Right forelimb (tissue), 1 donor: ENCODE results near the gene RNF220.
A peak's percentile ranks its signal among the peaks of the same experiment; 100 is the strongest.
"Not testable (repeated sequence)": the region's sequence is repeated elsewhere in the genome, so short reads cannot be mapped to it uniquely, and the experiment has no call there.

Source experiments
- DNase-seq: peaks from one replicate; pipeline ENCODE4 v3.0.0-alpha.2; 2018

The RNF220 gene

DNA sequence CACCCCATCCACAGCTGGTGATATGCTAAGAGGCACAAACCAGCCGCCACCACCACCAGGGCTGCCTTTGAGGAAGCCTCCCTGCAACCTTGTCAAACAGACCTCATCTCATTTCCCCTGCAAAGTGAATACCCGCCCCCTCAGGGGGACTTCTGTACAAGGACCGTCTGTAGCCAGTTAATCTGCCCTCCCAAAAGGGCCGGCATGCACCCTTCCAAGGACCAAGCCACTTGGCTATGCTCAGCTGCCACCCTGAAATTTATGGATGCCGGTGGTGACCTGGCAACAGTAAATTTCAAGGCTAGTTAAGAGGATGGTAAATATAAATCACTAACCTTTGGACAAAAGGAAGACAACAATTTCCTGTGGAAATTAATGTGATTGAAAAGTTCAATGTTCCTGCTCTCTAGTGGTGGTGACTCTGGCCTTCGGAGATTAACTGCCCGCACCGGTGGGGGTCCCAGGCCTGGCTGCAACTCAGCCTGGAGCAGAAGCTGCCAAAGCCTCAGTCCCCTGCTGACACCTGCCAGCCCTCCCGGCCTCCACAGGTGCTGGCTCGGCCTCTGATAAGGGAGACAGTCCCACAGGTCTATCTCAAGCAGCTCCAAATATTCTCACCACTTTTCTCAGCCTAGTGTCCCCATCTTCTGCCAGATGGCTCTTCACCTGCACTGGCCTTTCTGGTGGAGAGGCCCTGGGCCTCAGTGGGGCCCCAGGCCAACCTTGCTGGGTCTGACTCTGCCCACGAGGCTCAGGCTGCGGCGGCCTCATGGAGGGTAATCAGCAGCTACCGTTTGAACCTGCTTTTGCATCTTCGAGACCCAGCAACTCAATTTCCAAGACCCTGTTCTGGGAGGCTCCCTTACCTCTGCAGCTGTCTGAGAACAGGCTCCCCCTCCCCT lies 257.0 kb downstream of the RNF220 start:
- no peak for DNase-seq

GRCh38 chr1:44662683-44663030 lies 257.6 kb downstream of the RNF220 start:
- no peak for DNase-seq

DNA sequence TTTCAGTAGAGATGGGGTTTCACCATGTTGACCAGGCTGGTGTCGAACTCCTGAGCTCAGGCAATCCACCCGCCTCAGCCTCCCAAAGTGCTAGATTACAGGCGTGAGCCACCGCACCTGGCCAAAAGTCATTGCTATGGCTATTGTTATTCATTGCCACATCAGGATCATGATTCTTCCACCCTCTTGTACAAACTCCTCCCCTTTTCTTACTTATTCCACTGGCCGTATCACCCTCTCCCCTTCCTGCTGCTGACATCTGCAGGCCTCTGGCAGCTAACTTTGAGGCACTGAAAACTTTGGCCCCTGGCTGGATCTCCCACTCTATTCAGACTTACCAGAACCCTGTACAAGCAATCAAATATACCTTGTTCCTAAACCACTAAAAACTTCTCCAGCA lies 258.4 kb downstream of the RNF220 start:
- no peak for DNase-seq

- DNase-seq: no peak
Measured at GRCh38 chr1:44664730-44665370, 259.8 kb downstream of the RNF220 start.

DNA sequence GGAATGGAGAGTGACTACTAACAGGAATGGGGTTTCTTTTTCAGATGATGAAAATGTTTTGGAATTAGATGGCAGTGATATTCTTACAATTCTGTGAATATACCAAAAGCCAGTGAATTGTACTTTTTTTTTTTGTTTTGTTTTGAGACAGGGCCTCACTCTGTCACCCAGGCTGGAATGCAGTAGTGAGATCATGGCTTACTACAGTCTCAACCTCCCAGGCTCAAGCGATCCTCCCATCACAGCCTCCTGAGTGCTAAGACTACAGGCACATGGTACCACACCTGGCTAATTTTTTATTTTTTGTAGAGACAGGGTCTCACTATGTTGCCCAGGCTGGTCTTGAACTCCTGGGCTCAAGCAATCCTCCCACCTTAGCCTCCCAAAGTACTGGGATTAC lies 261.7 kb downstream of the RNF220 start:
- not testable (repeated sequence) for DNase-seq

DNA sequence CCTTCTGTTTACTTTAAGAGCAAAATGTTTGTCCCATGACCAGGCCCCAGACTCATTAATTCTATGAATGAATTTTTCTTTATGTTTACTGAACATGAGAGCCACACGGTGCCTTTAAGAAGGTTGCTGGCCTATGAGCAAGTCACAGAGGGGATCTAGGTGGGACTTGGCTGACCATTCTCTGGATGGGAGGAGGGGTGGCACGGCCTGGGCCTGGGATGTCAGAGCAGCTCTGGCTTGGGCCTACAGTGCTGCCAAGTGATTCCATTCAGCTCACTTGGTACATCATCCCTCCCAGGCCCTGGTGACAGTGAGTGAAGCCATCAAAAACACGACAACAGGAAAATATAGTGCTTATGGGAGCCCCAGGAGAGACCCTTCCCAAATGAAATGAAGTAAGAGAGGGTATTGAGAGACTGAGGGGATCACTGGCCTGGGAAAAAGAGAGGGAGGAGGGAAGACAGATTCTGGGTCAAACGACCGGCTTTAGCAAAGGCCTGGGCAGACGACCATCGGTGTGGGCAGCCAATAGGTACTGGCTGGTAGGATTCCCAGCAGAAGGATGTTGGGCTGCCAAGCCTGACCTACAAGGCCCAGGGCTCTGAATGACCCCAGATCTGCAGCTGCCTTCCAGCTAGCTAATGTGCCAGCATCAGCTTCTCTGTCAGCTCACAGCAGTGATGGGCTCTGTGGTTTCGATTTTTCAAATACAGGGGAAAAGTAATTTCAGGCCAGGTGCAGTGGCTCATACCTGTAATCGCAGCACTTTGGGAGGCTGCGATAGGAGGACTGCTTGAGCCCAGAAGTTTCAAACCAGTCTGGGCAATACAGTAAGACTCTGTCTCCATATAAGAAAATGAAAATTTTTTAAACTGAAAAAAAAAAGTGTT lies 265.9 kb downstream of the RNF220 start:
- DNase-seq: no peak

- DNase-seq: no peak
Measured at GRCh38 chr1:44672254-44672955, 267.4 kb downstream of the RNF220 start.

DNA sequence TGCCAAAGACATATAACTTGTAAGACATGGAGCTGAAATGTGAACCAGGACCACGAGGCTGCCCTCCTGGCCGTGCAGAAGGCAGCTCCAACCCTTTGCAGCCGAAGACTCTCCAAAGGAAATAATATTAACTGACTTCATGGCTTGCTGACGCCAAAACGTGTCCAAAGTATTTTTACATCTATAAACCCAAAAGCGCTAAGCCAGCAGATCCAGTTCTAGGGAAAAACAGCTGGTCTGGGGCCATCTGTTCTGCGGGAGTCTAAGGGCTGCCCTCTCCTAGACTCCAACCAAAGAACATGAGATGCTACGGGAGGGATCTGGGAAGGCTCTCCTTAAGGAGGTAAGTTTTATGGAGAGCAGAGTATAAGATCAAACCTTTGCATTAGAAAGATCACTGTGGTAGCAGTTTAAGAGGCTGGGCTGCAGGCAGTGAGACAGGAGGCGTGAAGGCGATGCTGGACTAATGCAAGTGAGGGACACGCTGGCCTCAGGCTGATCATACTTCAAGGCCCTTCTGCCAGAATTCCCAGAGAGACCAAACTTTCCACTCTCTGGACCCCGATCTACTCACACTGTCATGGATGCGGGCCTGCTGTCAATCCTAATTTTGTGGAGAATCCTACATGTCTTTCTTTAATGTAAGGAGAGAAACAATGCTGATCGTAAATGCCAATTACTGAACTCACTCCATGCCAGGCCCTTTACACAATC lies 268.1 kb downstream of the RNF220 start:
- DNase-seq: no peak

GRCh38 chr1:44673675-44674112 lies 268.6 kb downstream of the RNF220 start:
- DNase-seq: no peak

- DNase-seq: peak; percentile 98
Measured at GRCh38 chr1:44674113-44675000, 269.3 kb downstream of the RNF220 start, which contains the start of the genes ARMH1 and TMEM53. ARMH1 (plus strand) TSS chr1:44674714; CDS start chr1:44689698, 14,984 bp downstream. TMEM53 (minus strand) TSS chr1:44674481; CDS start chr1:44674391, 90 bp downstream.

DNA sequence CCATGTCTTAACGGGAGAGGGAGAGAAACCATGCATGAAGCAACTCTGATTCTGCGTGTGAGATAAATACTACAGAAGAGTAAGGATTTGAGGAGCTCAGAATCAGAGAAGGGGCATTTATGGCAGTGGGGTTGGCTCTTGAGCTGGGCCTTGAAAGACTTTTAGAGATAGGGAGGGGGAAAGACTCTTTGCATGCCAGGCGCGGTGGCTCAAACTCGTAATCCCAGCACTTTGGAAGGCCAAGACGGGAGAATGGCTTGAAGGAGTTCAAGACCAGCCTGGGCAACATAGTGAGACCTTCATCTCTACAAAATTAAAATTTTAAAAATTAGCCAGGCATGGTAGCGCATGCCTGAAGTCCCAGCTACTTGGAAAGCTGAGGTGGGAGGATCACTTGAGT lies 270.1 kb downstream of the RNF220 start:
- no peak for DNase-seq

- no peak for DNase-seq
Measured at GRCh38 chr1:44676484-44677200, 271.6 kb downstream of the RNF220 start.

DNA sequence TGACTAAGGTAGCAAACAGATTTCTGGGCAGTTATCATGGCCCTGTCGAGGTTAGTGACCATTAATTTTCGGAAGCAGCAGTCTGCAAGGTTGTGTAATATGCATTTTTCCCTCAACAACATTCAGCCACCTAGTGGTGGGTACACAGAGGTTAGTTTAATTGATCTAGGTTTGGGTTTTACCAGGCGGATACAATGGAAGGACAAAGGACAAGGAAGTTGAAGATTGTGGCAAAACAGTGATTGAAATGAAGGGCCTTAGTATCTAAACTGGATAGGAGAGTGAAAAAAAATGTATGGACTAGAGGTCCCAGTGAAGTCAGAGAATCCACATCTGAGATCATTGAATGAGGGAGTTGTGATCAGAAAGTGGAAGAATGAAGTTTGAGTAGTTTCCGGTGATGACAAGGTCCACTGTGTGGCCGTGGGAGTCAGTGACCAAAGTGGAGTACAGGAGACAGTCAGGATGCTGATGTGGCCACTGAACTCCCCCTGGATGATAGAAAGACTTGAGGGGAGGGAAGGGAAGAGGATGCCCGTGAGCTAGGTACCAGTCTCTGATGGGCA lies 272.2 kb downstream of the RNF220 start:
- no peak for DNase-seq

- no peak for DNase-seq
Measured at GRCh38 chr1:44678120-44678519, 273.1 kb downstream of the RNF220 start.

DNA sequence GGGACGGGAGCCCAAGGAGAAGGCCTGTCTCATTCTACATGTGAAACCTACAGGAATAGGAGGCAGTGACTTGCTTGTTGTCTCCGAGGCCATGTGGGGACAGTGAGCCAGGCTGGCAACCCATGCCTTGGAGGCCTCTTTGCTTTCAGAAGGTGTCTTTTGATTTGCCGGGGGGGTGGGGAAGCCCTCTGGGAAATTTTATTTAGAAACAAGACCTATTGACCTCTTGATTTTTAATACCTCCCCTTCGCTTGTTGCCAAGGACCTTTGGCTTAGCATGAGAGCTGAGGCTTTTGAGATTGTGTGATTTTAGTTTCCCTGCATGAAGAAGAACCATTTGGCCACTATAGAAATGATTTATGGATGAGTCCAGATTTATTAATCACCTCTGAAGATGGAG lies 273.6 kb downstream of the RNF220 start:
- DNase-seq: no peak

GRCh38 chr1:44679468-44679867 lies 274.4 kb downstream of the RNF220 start:
- DNase-seq: no peak

- no peak for DNase-seq
Measured at GRCh38 chr1:44681905-44682882, 277.1 kb downstream of the RNF220 start.

DNA sequence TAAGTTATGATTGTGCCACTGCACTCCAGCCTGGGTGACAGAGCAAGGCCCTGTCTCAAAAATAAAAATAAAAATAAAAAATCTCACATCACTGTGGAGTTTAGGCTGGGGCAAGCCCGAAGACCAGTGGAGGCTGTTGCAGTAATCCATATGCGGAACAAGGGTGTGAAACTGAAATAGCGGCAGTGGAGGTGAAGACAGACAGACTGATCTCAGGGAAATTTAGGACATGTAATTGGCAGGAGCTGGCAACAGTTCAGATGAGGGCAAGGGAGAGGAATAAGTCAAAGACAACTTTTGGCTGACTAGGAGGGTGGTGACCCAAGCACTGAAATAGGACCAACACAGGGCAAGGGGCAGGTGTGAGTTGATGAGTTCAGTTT lies 277.8 kb downstream of the RNF220 start:
- DNase-seq: no peak
